H9 (cell line): ENCODE measurements around the gene SCRN1. TPM values are rescaled to one million over a fixed set of nuclear protein-coding genes. Genes with fewer than 3 reads are reported as not detected.

Experiments
- DNase-seq: peaks from one replicate; pipeline ENCODE4 v3.0.0-alpha.2; 2017
- H2AFZ ChIP-seq: one replicate; pipeline ENCODE4 v1.6.1; 2013; ENCODE audit warnings: mild to moderate bottlenecking, low read length, control low read depth, moderate library complexity
- H2AK5ac ChIP-seq: 2 replicates; pipeline ENCODE4 v1.6.1; 2013; ENCODE audit warnings: low read length, control low read depth, mixed read lengths; ENCODE audit not compliant: insufficient read length
- H2BK120ac ChIP-seq: one replicate; pipeline ENCODE4 v1.6.1; 2013; ENCODE audit warnings: low read depth, mild to moderate bottlenecking, low read length, control low read depth, inconsistent platforms; ENCODE audit not compliant: poor library complexity, severe bottlenecking
- H2BK12ac ChIP-seq: 2 replicates; pipeline ENCODE4 v1.6.1; 2013; ENCODE audit warnings: low read length, control low read depth, mixed read lengths, low read depth; ENCODE audit not compliant: insufficient read length
- H2BK15ac ChIP-seq: 2 replicates; pipeline ENCODE4 v1.6.1; 2013; ENCODE audit warnings: low read depth, low read length, control low read depth
- H2BK20ac ChIP-seq: one replicate; pipeline ENCODE4 v1.6.1; 2013; ENCODE audit warnings: low read depth, mild to moderate bottlenecking, low read length, control low read depth, inconsistent platforms; ENCODE audit not compliant: poor library complexity, severe bottlenecking
- H2BK5ac ChIP-seq: 2 replicates; pipeline ENCODE4 v1.6.1; 2013; ENCODE audit warnings: low read length, control low read depth, mixed read lengths; ENCODE audit not compliant: insufficient read length
- H3K14ac ChIP-seq: 2 replicates; pipeline ENCODE4 v1.6.1; 2013; ENCODE audit warnings: low read length, control low read depth; ENCODE audit not compliant: insufficient read depth
- H3K18ac ChIP-seq: 2 replicates; pipeline ENCODE4 v1.6.1; 2013; ENCODE audit warnings: low read depth, mild to moderate bottlenecking, mixed read lengths, low read length, control low read depth; ENCODE audit not compliant: insufficient read length
- H3K23ac ChIP-seq: 2 replicates; pipeline ENCODE4 v1.6.1; 2013; ENCODE audit warnings: low read length, control low read depth, mixed read lengths, low read depth; ENCODE audit not compliant: insufficient read length
- H3K23me2 ChIP-seq: 2 replicates; pipeline ENCODE4 v1.6.1; 2013; ENCODE audit warnings: low read depth, mild to moderate bottlenecking, mixed read lengths, low read length, control low read depth; ENCODE audit not compliant: insufficient read length, poor library complexity, severe bottlenecking
- H3K27ac ChIP-seq: 2 replicates; pipeline ENCODE4 v1.5.1; 2013; ENCODE audit warnings: low read length, control low read depth, mixed read lengths, low read depth; ENCODE audit not compliant: insufficient read length
- H3K27me3 ChIP-seq: 2 replicates; pipeline ENCODE4 v1.6.1; 2013; ENCODE audit warnings: low read length, control low read depth, inconsistent platforms; ENCODE audit not compliant: insufficient read depth
- H3K4ac ChIP-seq: 2 replicates; pipeline ENCODE4 v1.6.1; 2013; ENCODE audit warnings: low read depth, mild to moderate bottlenecking, control low read depth, inconsistent platforms, low read length, moderate library complexity
- H3K4me1 ChIP-seq: 2 replicates; pipeline ENCODE4 v1.6.1; 2013; ENCODE audit warnings: low read length, control low read depth, inconsistent platforms; ENCODE audit not compliant: insufficient read depth
- H3K4me2 ChIP-seq: 2 replicates; pipeline ENCODE4 v1.6.1; 2013; ENCODE audit warnings: low read length, control low read depth, mixed read lengths; ENCODE audit not compliant: insufficient read length, insufficient read depth
- H3K56ac ChIP-seq: 2 replicates; pipeline ENCODE4 v1.6.1; 2013; ENCODE audit warnings: low read depth, mild to moderate bottlenecking, mixed read lengths, low read length, control low read depth; ENCODE audit not compliant: insufficient read length
- H3K79me1 ChIP-seq: 2 replicates; pipeline ENCODE4 v1.6.1; 2013; ENCODE audit warnings: low read depth, mild to moderate bottlenecking, moderate library complexity, low read length, control low read depth, inconsistent platforms; ENCODE audit not compliant: insufficient read depth, poor library complexity, severe bottlenecking
- H3K79me2 ChIP-seq: 2 replicates; pipeline ENCODE4 v1.6.1; 2013; ENCODE audit warnings: low read length, control low read depth, inconsistent platforms; ENCODE audit not compliant: insufficient read depth
- H3K9ac ChIP-seq: 2 replicates; pipeline ENCODE4 v1.6.1; 2013; ENCODE audit warnings: low read length, control low read depth, mixed read lengths; ENCODE audit not compliant: insufficient read length; ENCODE audit errors: extremely low read depth
- H3K9me3 ChIP-seq: one replicate; pipeline ENCODE4 v1.6.1; 2013; ENCODE audit warnings: low read depth, low read length, inconsistent platforms; ENCODE audit not compliant: control insufficient read depth
- H3T11ph ChIP-seq: one replicate; pipeline ENCODE4 v1.6.1; 2013; ENCODE audit warnings: mild to moderate bottlenecking, low read length, control low read depth, inconsistent platforms
- H4K20me1 ChIP-seq: one replicate; pipeline ENCODE4 v1.6.1; 2013; ENCODE audit not compliant: control insufficient read depth, insufficient read length, insufficient read depth
- H4K5ac ChIP-seq: 2 replicates; pipeline ENCODE4 v1.6.1; 2013; ENCODE audit warnings: low read depth, mild to moderate bottlenecking, mixed read lengths, low read length, control low read depth; ENCODE audit not compliant: insufficient read length
- H4K8ac ChIP-seq: replicated peaks from 2 replicates; pipeline ENCODE4 v1.6.1; 2013; ENCODE audit warnings: low read length, control low read depth, mixed read lengths, low read depth; ENCODE audit not compliant: insufficient read length
- H4K91ac ChIP-seq: 2 replicates; pipeline ENCODE4 v1.6.1; 2013; ENCODE audit warnings: low read depth, mild to moderate bottlenecking, moderate library complexity, mixed read lengths, low read length, control low read depth; ENCODE audit not compliant: insufficient read length
- H3K27ac Mint-ChIP-seq, 3 experiments: 2 replicates in 2 of 3; 3 replicates in 1 of 3; pipeline ENCODE4 v1.8.0; 2020 to 2021; ENCODE audit warnings: mixed read lengths in 3 of 3, mild to moderate bottlenecking in 1 of 3, moderate library complexity in 1 of 3
- H3K27me3 Mint-ChIP-seq: 2 replicates; pipeline ENCODE4 v1.8.0; 2021; ENCODE audit warnings: low read depth, mild to moderate bottlenecking, moderate library complexity, mixed read lengths
- H3K36me3 Mint-ChIP-seq, 3 experiments: 2 replicates in 2 of 3; 3 replicates in 1 of 3; pipeline ENCODE4 v1.8.0; 2020 to 2021; ENCODE audit warnings: low read depth in 3 of 3, mixed read lengths in 3 of 3; ENCODE audit not compliant: insufficient read depth in 1 of 3
- H3K4me1 Mint-ChIP-seq, 2 experiments: 2 replicates each; pipeline ENCODE4 v1.8.0; 2020; ENCODE audit warnings: mixed read lengths in 2 of 2
- H3K4me3 Mint-ChIP-seq, 2 experiments: 2 replicates in 1 of 2; 3 replicates in 1 of 2; pipeline ENCODE4 v1.8.0; 2020 to 2021; ENCODE audit warnings: mild to moderate bottlenecking in 2 of 2, mixed read lengths in 2 of 2, moderate library complexity in 1 of 2
- H3K9me3 Mint-ChIP-seq, 2 experiments: 2 replicates in 1 of 2; 3 replicates in 1 of 2; pipeline ENCODE4 v1.8.0; 2020; ENCODE audit warnings: mild to moderate bottlenecking in 2 of 2, mixed read lengths in 2 of 2, moderate library complexity in 1 of 2
- WGBS: extraction: QIAGEN DNeasy Blood & Tissue Kit; methylation state at CpG from one replicate; pipeline ENCODE4 v1.1.7; 2013; ENCODE audit warnings: missing lambda C conversion rate, low lambda C conversion rate, mixed read lengths; ENCODE audit not compliant: insufficient read length; ENCODE audit errors: extremely low coverage; 5-methylcytosine and 5-hydroxymethylcytosine counted together
- total RNA-seq: library from RNA; stranded (reverse); gene quantifications from 2 replicates; pipeline ENCODE4 v1.2.1, GENCODE V29; 2021
- TF ChIP-seq, protein P1 (sequence below): fragments of 200-600 bp; sonication (generic); conservative IDR thresholded peaks from 3 replicates; pipeline ENCODE4 v1.8.0; 2021; ENCODE audit warnings: antibody characterized with exemption, mild to moderate bottlenecking

The SCRN1 gene
- total RNA-seq, 1 experiment from 2014 or later = 101 TPM

DNA sequence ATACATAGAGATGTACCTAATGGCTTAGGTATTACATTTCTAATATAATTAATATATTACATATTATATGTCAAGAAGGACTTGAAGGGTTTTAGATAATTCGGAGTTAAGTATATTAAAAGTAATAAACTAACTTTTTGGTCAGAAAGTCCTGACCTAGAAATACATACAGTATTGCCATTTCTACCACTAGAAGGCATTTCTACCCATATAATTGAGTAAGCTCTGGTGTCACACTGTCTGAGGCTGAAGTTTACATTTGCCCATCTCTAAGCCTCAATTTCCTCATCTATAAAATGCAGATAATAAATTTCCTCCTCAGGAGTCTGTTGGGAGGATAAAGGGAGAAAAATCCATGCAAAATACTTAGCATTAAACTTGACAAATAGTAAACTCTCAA, 29.8 kb upstream of the SCRN1 start:
- Histone ChIP-seq H4K5ac (no peak overlapping the region), H3K23me2 (no peaks in the 10 kb centered on the region), H2AFZ (no peak overlapping the region), H3K4ac (no peak overlapping the region), H4K91ac (no peak overlapping the region), H2BK12ac (no peak overlapping the region), H3K4me1 (no peaks in the 10 kb centered on the region), H2BK120ac (no peak overlapping the region), H3K4me2 (no peak overlapping the region), H3K9me3 (no peaks in the 10 kb centered on the region), H2BK15ac (no peak overlapping the region), H2BK5ac (no peak overlapping the region), H3K27me3 (no peaks in the 10 kb centered on the region), H3K14ac (no peak overlapping the region), H3K27ac (no peak overlapping the region), H4K20me1 (no peaks in the 10 kb centered on the region), H3K23ac (no peak overlapping the region), H3T11ph (no peak overlapping the region), H3K79me2 (no peaks in the 10 kb centered on the region; the same call in 1 of the 2 replicates), H3K9ac (no peak overlapping the region), H3K56ac (no peak overlapping the region), H3K18ac (no peak overlapping the region), H4K8ac (no peak overlapping the region), H2AK5ac (no peak overlapping the region), H2BK20ac (no peak overlapping the region), H3K79me1 (no peaks in the 10 kb centered on the region)
- H3K9me3 Mint-ChIP-seq = no peaks in the 10 kb centered on the region
- H3K27ac Mint-ChIP-seq = no peak overlapping the region
- TF ChIP-seq, protein P1, sequence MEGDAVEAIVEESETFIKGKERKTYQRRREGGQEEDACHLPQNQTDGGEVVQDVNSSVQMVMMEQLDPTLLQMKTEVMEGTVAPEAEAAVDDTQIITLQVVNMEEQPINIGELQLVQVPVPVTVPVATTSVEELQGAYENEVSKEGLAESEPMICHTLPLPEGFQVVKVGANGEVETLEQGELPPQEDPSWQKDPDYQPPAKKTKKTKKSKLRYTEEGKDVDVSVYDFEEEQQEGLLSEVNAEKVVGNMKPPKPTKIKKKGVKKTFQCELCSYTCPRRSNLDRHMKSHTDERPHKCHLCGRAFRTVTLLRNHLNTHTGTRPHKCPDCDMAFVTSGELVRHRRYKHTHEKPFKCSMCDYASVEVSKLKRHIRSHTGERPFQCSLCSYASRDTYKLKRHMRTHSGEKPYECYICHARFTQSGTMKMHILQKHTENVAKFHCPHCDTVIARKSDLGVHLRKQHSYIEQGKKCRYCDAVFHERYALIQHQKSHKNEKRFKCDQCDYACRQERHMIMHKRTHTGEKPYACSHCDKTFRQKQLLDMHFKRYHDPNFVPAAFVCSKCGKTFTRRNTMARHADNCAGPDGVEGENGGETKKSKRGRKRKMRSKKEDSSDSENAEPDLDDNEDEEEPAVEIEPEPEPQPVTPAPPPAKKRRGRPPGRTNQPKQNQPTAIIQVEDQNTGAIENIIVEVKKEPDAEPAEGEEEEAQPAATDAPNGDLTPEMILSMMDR = no peak
- peaks cover 2 to 5% of the 10 kb centered on the region in 2 experiments; a peak in 1 of 4 replicates for H3K4me1 Mint-ChIP-seq
- H3K27me3 Mint-ChIP-seq = no peaks in the 10 kb centered on the region
- DNase-seq = no peak
- no peak overlapping the region for H3K4me3 Mint-ChIP-seq
- H3K36me3 Mint-ChIP-seq = peaks cover 16 to 26% (median 26%) of the 10 kb centered on the region in 3 experiments
- WGBS = no CpG with 5 or more reads among the region's 1 CpG
